ENCODE data around the gene CBFA2T3.
A peak's percentile ranks its signal among the peaks of the same experiment; 100 is the strongest.

The CBFA2T3 gene

DNA sequence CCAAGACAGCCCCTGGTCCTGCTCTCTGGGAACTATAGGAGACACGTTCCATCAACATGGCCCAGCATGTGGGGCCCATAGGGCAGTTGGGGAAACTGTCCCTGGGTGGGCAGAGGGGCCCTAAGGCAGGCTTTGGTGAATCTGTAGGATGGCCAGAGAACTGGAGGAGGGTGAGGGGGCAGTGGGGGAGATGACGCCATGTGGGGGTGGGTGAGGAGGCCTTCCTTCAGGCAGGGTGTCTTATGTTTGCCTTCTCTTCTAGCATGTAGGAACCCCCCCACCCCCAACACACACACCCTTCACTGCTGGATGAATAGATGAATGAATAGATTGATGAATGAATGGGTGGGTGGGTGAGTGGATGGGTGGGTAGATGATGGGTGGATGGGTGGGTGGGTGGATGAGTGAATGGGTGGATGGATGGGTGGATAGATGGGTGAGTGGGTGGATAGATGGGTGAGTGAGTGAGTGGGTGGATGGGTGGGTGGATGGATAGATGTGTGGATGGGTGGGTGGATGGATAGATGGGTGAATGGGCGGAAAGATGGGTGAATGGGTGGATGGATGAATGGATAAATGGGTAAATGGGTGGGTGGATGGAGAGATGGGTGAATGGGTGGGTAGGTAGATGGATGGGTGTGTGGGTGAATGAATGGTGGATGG lies 2.5 kb upstream of the CBFA2T3 start:
- H3K4me1 ChIP-seq (ENCODE audit: control insufficient read depth, insufficient read depth, low read length): no peaks in the 10 kb centered on the region
- TF ChIP-seq, protein P1, sequence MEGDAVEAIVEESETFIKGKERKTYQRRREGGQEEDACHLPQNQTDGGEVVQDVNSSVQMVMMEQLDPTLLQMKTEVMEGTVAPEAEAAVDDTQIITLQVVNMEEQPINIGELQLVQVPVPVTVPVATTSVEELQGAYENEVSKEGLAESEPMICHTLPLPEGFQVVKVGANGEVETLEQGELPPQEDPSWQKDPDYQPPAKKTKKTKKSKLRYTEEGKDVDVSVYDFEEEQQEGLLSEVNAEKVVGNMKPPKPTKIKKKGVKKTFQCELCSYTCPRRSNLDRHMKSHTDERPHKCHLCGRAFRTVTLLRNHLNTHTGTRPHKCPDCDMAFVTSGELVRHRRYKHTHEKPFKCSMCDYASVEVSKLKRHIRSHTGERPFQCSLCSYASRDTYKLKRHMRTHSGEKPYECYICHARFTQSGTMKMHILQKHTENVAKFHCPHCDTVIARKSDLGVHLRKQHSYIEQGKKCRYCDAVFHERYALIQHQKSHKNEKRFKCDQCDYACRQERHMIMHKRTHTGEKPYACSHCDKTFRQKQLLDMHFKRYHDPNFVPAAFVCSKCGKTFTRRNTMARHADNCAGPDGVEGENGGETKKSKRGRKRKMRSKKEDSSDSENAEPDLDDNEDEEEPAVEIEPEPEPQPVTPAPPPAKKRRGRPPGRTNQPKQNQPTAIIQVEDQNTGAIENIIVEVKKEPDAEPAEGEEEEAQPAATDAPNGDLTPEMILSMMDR (tag by site-specific recombination; IDR thresholded peaks at IDR 0.05): no peak
- no peak for TF ChIP-seq ZNF157 (tag by site-specific recombination; IDR thresholded peaks at IDR 0.05)
- no peak for TF ChIP-seq ZNF639 (tag by site-specific recombination; IDR thresholded peaks at IDR 0.05)
- TF ChIP-seq ZNF555 (tag by site-specific recombination; conservative IDR thresholded peaks at IDR 0.05): no peak
- TF ChIP-seq YY1 (tag by site-specific recombination; IDR thresholded peaks at IDR 0.05): no peak
- TF ChIP-seq MZF1 (tag by site-specific recombination; IDR thresholded peaks at IDR 0.05; ENCODE audit: borderline replicate concordance): no peak
- no peak for TF ChIP-seq ZNF514 (tag by site-specific recombination; IDR thresholded peaks at IDR 0.05)
- TF ChIP-seq ZNF544 (tag by site-specific recombination; IDR thresholded peaks at IDR 0.05): no peak
- TF ChIP-seq, protein P2, sequence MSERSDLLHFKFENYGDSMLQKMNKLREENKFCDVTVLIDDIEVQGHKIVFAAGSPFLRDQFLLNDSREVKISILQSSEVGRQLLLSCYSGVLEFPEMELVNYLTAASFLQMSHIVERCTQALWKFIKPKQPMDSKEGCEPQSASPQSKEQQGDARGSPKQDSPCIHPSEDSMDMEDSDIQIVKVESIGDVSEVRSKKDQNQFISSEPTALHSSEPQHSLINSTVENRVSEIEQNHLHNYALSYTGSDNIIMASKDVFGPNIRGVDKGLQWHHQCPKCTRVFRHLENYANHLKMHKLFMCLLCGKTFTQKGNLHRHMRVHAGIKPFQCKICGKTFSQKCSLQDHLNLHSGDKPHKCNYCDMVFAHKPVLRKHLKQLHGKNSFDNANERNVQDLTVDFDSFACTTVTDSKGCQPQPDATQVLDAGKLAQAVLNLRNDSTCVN (tag by site-specific recombination; optimal IDR thresholded peaks at IDR 0.05): no peak
- peak; percentile 96 for TF ChIP-seq EGR2 (tag by site-specific recombination; IDR thresholded peaks at IDR 0.05; ENCODE audit: low read depth)
- TF ChIP-seq ZNF239 (tag by site-specific recombination; IDR thresholded peaks at IDR 0.05): no peak
- TF ChIP-seq, protein P3, sequence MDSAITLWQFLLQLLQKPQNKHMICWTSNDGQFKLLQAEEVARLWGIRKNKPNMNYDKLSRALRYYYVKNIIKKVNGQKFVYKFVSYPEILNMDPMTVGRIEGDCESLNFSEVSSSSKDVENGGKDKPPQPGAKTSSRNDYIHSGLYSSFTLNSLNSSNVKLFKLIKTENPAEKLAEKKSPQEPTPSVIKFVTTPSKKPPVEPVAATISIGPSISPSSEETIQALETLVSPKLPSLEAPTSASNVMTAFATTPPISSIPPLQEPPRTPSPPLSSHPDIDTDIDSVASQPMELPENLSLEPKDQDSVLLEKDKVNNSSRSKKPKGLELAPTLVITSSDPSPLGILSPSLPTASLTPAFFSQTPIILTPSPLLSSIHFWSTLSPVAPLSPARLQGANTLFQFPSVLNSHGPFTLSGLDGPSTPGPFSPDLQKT (IDR thresholded peaks at IDR 0.05; ENCODE audit: borderline replicate concordance, low read depth, low read length): no peak
- TF ChIP-seq ZNF600 (tag by site-specific recombination; IDR thresholded peaks at IDR 0.05): no peak
- no peak for TF ChIP-seq ZNF629 (tag by site-specific recombination; IDR thresholded peaks at IDR 0.05)
- TF ChIP-seq, protein P4, sequence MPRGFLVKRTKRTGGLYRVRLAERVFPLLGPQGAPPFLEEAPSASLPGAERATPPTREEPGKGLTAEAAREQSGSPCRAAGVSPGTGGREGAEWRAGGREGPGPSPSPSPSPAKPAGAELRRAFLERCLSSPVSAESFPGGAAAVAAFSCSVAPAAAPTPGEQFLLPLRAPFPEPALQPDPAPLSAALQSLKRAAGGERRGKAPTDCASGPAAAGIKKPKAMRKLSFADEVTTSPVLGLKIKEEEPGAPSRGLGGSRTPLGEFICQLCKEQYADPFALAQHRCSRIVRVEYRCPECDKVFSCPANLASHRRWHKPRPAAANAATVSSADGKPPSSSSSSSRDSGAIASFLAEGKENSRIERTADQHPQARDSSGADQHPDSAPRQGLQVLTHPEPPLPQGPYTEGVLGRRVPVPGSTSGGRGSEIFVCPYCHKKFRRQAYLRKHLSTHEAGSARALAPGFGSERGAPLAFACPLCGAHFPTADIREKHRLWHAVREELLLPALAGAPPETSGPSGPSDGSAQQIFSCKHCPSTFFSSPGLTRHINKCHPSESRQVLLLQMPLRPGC (tag by site-specific recombination; IDR thresholded peaks at IDR 0.05): no peak
- TF ChIP-seq ZBTB48 (tag by site-specific recombination; IDR thresholded peaks at IDR 0.05): no peak
- no peak for TF ChIP-seq KLF17 (tag by site-specific recombination; IDR thresholded peaks at IDR 0.05)
- TF ChIP-seq ZSCAN18 (tag by site-specific recombination; IDR thresholded peaks at IDR 0.05): no peak
- peak; percentile 93 for TF ChIP-seq ZFHX2 (tag by site-specific recombination; conservative IDR thresholded peaks at IDR 0.05)
- no peak for TF ChIP-seq ZIC2 (tag by site-specific recombination; IDR thresholded peaks at IDR 0.05)
- peak; percentile 26; the same call in 1 of the 2 replicates for TF ChIP-seq KLF1 (tag by site-specific recombination; IDR thresholded peaks at IDR 0.05)
- TF ChIP-seq ZNF2 (tag by site-specific recombination; IDR thresholded peaks at IDR 0.05): no peak
- no peak for TF ChIP-seq ZNF214 (tag by site-specific recombination; IDR thresholded peaks at IDR 0.05; ENCODE audit: borderline replicate concordance)
- no peak for TF ChIP-seq ZSCAN23 (tag by site-specific recombination; IDR thresholded peaks at IDR 0.05)
- TF ChIP-seq, protein P5, sequence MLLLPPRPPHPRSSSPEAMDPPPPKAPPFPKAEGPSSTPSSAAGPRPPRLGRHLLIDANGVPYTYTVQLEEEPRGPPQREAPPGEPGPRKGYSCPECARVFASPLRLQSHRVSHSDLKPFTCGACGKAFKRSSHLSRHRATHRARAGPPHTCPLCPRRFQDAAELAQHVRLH (tag by site-specific recombination; IDR thresholded peaks at IDR 0.05): no peak
- H3K36me3 ChIP-seq (ENCODE audit: control insufficient read depth in 2 of 2, insufficient read depth in 1 of 2, low read length in 2 of 2): no peaks in the 10 kb centered on the region
- no peak overlapping the region for H3K27ac ChIP-seq (ENCODE audit: extremely low read depth, low read depth, low read length)
- ChIA-PET CTCF (no interaction called here), POLR2A (no interaction called here)
- no peaks in the 10 kb centered on the region for H3K9me3 ChIP-seq (ENCODE audit: control insufficient read depth, insufficient read depth, low read depth, low read length)
- H3K4me3 ChIP-seq (ENCODE audit: low read depth, low read length): no peak overlapping the region

All from HEK293 (cell line).